Panc1 (cell line): ENCODE results near the gene TRIM25. TPM values are rescaled to one million over a fixed set of nuclear protein-coding genes. Genes with fewer than 3 reads are reported as not detected.

Source experiments
- ATAC-seq: fragments of 200-7000 bp; cut with Tn5 transposase; 2 replicates; pipeline ENCODE4 v1.9.1; 2020; ENCODE audit warnings: mild to moderate bottlenecking, moderate library complexity
- BruUV-seq: library from RNA; stranded (reverse); fragments of 400-500 nt; replicated peaks from 2 replicates; lab custom pipeline; 2021; lab: Mats Ljungman, UMichigan
- CTCF ChIA-PET: fragments of 300-600 bp; sonication (Branson Sonifier 250); formaldehyde crosslinking; loops from one replicate; lab custom pipeline; 2022; ENCODE audit warnings: antibody characterized with exemption; lab: Charles Lee
- POLR2A ChIA-PET: fragments of 300-600 bp; sonication (Branson Sonifier 250); formaldehyde crosslinking; loops from one replicate; lab custom pipeline; 2022; ENCODE audit warnings: antibody characterized with exemption; lab: Charles Lee
- DNase-seq: peaks from one replicate; pipeline ENCODE4 v3.0.0-alpha.2; 2010; ENCODE audit warnings: low read depth, low spot score
- H3K27ac ChIP-seq: 2 replicates; pipeline ENCODE4 v1.5.1; 2011; ENCODE audit warnings: mild to moderate bottlenecking, low read length, inconsistent platforms
- H3K27me3 ChIP-seq: fragments of 200-500 bp; sonication (Bioruptor generic); 2 replicates; pipeline ENCODE4 v1.6.0; 2014; ENCODE audit warnings: low read length, inconsistent platforms; ENCODE audit not compliant: control insufficient read depth, insufficient read depth
- H3K36me3 ChIP-seq: fragments of 200-500 bp; sonication (Bioruptor generic); 2 replicates; pipeline ENCODE4 v1.5.1; 2014; ENCODE audit warnings: inconsistent platforms, mild to moderate bottlenecking, low read length, moderate library complexity; ENCODE audit not compliant: control insufficient read depth, insufficient read depth
- H3K4me1 ChIP-seq: 2 replicates; pipeline ENCODE4 v1.5.1; 2011; ENCODE audit warnings: inconsistent platforms, mild to moderate bottlenecking, low read length, moderate library complexity; ENCODE audit not compliant: control insufficient read depth, insufficient read depth
- H3K4me3 ChIP-seq, 2 experiments: 2 replicates each; pipeline ENCODE4 v1.5.1; 2011 to 2012; ENCODE audit warnings: low read depth in 2 of 2, low read length in 2 of 2, mild to moderate bottlenecking in 2 of 2, inconsistent platforms in 1 of 2, moderate library complexity in 1 of 2
- H3K9me3 ChIP-seq: fragments of 200-500 bp; sonication (Bioruptor generic); 2 replicates; pipeline ENCODE4 v1.5.1; 2014; ENCODE audit warnings: low read depth, mild to moderate bottlenecking, inconsistent platforms, low read length, moderate library complexity; ENCODE audit not compliant: control insufficient read depth, insufficient read depth
- CTCF ChIP-seq: fragments of 450-650 bp; IDR thresholded peaks from 2 replicates; pipeline ENCODE4 v1.5.1; 2017; ENCODE audit warnings: mild to moderate bottlenecking
- POLR2AphosphoS5 ChIP-seq: IDR thresholded peaks from 2 replicates; pipeline ENCODE4 v1.6.1; 2012; ENCODE audit warnings: mild to moderate bottlenecking, low read depth, low read length, moderate library complexity
- REST ChIP-seq, 2 experiments: IDR thresholded peaks; 2 replicates each; pipeline ENCODE4 v1.6.1; 2011 to 2012; ENCODE audit warnings: low read depth in 2 of 2, control low read depth in 1 of 2, low read length in 1 of 2, mild to moderate bottlenecking in 1 of 2, moderate library complexity in 1 of 2; ENCODE audit not compliant: insufficient read depth in 1 of 2
- SIN3A ChIP-seq: IDR thresholded peaks from 2 replicates; pipeline ENCODE4 v1.6.1; 2012; ENCODE audit warnings: low read depth, mild to moderate bottlenecking, low read length, moderate library complexity, borderline replicate concordance; ENCODE audit not compliant: insufficient read depth
- TCF7L2 ChIP-seq: IDR thresholded peaks from 2 replicates; pipeline ENCODE4 v1.6.1; 2011; ENCODE audit warnings: mild to moderate bottlenecking, low read depth, low read length, inconsistent platforms
- in situ Hi-C: cut with HindIII; loops from 2 replicates; pipeline ENCODE4 v1.10.0; 2016; ENCODE audit warnings: low sequenced_read_pairs, low pct_unique_long_range_greater_than_20kb
- intact Hi-C: fragments of 100-400 bp; cut with micrococcal nuclease; formaldehyde crosslinking; loops from one replicate; pipeline ENCODE4 v1.10.0; 2022; ENCODE audit not compliant: unreplicated experiment
- total RNA-seq: library from RNA; stranded (reverse); gene quantifications from one replicate; pipeline ENCODE4 v1.2.1, GENCODE V29; 2021; ENCODE audit not compliant: unreplicated experiment

TRIM25 gene
- total RNA-seq, 1 experiment from 2014 or later = 73.2 TPM

DNA sequence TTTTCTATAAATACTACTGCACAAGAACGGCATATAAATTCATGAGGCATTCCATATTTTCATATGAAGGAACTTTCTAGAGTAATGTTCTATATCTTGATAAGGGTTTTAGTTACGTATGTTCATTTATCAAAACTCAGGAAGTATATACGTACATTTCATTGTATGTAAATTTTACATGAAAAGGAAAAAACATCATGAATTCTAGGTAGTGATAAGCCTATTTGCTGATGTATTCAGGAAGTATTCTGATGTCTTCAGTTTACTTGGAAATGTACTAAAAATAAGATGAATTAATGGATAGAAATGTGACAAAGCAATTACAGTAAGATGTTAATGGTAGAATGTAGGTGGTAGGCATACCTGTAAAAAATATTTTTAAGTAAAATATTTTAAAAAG lies 75.2 kb downstream of the TRIM25 start:
- BruUV-seq = no TSS peak
- intact Hi-C loops (no loop called here), in situ Hi-C loops (no loop called here)
- POLR2A ChIA-PET = no interaction called here
- Histone ChIP-seq H3K27ac (no peak overlapping the region), H3K4me3 (no peak overlapping the region), H3K4me1 (peaks cover 27% of the 10 kb centered on the region), H3K9me3 (no peaks in the 10 kb centered on the region), H3K36me3 (peaks cover 4% of the 10 kb centered on the region; the same call in 1 of the 2 replicates), H3K27me3 (no peaks in the 10 kb centered on the region)
- ATAC-seq = no peak
- TF ChIP-seq REST (IDR thresholded peaks at IDR 0.05; ENCODE audit: insufficient read depth in 1 of 2, low read depth in 2 of 2, low read length in 1 of 2) (no peak), POLR2AphosphoS5 (no peak), CTCF (no peak), SIN3A (no peak), TCF7L2 (no peak)
- CTCF ChIA-PET = no interaction called here
- DNase-seq = no peak

Other genes with a start within 250 kb of the TRIM25 start
- gene C17orf67, start 80.1 kb downstream of the TRIM25 start, total RNA-seq = 3.4 TPM
- gene DGKE, start 79.9 kb downstream of the TRIM25 start, total RNA-seq = 19.1 TPM
- gene COIL, start 47.0 kb upstream of the TRIM25 start, total RNA-seq = 32.9 TPM
- 50.7 TPM for gene SCPEP1, start 64.1 kb upstream of the TRIM25 start, total RNA-seq
- gene AKAP1, start 171.2 kb upstream of the TRIM25 start, total RNA-seq = 52.7 TPM